ENCODE data around the gene TUBB2B.
"Not testable (repeated sequence)": the region's sequence is repeated elsewhere in the genome, so short reads cannot be mapped to it uniquely, and the experiment has no call there.

TUBB2B gene

DNA sequence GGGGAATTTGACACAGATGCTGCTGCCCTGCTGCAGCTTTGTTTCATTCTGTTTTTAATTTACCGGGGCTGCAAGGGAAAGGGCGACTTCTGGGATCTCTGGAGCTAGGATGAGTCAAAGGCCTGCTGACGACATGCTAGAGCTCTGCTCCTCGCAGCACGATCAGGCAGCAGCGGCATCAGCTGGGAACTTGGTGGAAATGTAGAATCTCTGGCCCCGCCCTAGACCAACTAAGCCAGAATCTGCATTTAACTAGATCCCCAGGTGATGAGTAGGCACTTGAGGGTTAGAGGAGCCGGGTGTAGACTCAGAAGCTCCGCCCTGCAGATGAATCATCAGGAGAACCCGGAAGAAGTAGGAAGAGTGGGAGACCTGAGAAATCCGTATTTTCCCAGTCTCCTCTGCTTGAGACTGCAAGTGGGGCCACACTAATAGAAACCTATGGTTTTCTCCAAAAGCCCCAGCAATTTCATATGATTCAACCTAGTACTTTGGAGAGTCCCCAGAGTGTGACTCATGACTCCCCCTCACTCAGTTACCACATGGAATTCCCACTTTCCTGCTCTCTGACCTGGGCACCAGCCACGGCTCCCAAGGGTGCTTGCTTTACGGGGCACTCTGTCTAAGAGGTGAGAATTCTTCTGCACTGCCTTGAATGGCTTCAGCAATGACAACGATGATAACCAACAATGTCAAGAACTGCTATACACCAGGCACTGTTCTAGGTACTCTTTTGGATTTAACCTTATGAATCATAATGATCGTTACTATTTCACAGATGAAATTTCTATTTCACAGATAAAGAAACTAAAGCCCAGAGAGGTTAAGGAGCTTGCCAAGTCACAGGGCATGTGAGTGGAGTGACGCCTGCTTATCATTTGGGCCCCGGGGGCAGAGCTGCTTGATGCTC, 18.1 kb downstream of the TUBB2B start:
- peak; percentile 91 for DNase-seq

DNA sequence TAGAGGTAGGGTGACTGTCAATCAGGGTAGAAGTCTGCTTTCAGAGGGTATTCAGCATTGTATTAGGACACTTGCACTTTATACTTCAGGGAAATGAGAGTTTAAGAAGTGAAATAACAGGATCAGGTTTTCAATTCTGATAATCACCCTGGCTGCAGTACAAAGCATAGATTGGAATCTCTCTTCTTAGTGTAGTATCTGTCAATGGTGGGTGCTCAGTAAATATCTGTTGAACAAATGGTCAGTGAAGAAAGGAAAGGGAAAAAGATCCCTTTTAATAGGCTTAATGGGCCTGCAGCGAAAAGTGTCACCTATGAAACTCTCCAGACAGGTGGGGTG, 18.7 kb downstream of the TUBB2B start:
- no peak for DNase-seq

DNA sequence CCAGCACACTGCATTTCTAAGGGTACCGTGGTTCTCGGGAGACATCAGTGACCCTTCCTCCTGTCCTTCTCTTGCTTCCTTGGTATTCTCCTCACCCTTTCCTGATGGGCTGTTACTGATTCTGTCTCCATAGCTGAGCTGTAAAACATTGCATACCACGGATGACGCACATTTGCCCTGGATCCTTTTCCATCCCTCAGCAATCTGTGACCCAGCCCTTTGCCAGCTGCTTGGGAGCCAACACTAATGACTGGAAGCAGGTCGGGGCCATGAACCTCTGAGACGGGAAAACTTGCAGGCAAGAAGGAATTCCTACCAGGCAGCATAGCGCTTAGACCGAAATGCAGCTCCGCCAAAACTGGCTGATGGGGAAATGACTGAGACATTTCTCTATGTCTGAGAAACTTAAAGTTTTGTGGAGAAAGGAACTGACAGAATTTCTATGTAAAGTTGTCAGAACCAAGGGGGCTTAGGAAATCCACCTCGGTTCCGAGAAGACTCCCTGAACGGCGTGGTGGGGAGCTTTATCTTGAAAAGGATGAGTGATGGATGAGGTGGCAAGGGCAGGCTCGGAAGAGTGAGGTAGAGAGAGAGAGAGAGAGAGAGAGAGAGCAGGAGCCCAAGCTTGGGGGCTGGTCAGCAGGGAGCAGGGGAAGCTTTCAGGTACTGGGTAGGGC, 19.2 kb downstream of the TUBB2B start:
- DNase-seq = no peak

DNA sequence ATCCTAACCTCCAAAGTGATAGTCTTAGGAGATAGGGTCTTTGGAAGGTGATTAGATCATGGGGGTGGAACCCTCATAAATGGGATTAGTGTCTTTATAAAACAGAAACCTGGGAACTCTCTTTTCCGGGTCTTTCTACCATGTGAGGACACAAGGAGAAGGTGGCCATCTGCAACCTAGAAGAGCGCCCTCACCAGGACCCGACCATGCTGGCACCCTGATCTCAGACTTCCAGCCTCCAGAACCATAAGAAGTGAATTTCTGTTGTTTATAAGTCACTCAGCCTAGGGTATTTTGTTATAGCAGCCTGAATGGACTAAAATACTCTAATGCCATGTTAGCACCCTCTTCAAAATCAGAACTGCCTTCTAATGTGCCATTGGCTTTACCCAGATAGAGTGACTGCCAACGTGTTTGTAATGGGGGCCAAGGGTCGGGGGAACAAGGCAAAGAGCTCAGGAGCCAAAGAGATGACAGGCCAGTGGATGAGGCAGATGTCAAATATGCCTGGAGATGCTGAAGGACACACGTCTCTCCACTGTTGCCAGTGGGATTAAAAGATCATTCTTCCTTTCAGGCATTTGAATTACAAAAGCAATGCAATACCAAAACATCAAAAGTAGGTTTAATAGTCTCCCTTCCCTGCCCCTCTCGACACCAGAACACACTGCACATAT, 21.0 kb downstream of the TUBB2B start:
- DNase-seq = no peak

DNA sequence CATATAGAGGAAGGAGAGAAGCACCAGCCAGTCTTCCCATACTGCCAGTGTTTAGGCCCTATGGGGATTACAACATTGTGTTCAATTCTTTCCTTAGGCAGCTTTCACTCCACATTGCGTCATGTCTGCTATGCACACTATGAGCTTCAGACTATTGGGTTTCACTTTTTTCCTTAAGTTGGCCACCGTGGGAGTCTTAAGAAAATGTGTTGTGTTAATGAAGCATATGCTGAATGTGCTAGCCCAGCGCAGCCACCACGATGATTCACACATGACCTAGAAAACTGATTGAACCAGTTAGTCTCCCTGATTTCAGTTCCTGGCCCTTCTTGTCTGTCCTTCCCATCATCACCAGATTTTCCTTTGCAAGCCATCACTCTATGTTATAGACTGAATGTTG, 21.5 kb downstream of the TUBB2B start:
- DNase-seq = no peak

DNA sequence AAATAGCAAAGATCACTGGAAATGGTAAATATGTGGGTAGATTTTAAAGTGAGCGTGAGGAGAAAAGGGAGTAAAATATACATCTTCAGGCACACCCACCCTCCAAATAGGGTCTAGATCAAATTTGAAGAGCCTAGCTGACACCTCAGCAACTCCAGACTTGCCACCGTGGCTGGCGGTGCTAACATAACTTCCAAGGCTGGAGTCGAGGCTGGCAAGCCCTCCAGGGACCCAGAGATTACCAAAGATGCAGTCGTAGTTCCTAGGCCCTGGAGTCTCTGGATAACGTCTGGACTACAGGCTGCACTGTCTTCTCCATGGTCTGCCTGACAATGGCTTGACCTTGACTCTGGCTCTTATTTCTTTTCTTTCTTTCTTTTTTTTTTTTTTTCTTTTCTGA, 22.5 kb downstream of the TUBB2B start:
- no peak for DNase-seq

DNA sequence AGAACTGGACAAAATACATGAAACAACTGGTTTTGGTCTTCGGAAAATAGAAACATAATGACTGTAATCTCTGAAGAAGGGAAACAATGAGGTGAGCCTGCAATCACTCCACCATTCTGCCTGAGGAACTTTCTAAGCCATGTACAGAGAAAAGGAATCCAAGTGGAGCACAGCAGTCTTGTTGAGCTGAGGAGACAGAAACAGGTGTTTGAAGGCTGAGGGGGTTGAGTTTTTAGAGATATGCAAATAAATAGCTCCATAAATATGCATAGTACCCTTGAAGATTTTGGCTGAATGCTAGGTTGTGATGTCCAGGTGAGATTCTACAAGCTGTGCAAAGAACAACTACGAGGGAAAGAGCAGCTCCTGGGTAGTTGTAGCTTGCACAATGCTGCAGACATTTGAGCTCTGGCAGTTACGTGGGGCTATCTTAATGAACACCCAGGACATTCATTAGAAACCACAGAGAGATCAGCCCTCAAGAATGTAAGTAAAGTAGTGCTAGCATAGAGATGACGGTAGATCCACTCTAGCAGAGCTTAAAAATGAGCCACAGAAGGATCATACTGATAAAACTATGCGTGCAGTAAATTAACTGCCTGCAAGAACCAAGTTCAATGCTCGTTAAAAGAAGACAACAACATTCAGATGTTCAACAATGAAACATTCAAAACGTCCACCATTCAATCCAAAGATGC, 24.3 kb downstream of the TUBB2B start:
- DNase-seq = no peak

DNA sequence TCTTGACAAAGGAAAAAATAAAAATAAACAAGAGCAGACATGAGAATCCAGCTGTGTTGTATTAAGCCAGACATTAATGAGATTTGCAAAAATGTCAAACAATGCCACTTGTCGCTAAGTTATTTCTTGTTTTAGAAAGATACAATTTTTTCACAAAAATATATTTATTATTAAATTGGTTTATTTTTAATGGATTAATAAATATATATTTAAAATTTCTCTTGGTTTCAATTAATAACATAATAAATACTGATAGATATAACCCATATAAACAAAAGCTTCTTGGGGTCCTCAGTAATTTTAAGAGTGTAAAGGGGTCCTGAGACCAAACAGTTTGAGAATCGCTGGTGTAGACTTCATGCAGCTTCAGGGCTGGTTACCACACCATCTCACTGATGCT, 26.1 kb downstream of the TUBB2B start:
- DNase-seq = no peak

DNA sequence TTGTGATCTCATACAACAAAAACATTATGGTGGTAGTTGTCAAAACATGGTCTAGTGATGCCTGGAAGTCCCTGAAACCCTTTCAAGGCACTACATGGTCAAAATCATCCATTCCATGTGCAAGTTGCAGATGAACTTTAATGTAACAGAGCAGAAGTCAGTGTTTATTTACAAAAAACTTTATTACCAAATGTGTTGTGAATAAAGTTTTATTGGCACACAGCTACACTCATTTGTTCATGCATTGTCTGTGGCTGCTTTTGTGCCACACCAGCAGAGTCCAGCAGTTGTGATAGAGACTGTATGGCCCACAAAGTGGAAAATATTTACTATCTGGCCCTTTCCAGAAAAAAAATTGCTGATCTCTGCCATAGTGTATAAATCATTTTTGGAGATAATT, 26.8 kb downstream of the TUBB2B start:
- DNase-seq = no peak

DNA sequence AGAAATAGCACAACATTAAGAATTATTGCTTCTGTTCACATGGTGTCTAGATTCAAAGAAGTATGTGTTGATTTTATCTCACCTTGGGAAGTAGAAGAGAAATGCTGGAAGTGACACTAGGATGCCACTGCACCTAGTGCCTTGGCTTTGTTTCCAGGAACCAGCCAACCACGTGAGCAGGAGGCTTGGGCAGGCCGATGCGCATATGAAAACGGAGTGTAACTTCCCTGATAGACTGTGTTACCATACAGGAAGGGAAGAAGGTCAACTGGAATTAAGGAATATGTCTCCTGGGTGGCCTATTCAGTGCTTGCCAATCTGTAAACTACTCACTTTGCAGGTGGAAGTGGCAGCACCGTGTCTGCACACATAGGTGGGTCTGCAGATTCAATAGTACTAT, 28.1 kb downstream of the TUBB2B start:
- no peak for DNase-seq

DNA sequence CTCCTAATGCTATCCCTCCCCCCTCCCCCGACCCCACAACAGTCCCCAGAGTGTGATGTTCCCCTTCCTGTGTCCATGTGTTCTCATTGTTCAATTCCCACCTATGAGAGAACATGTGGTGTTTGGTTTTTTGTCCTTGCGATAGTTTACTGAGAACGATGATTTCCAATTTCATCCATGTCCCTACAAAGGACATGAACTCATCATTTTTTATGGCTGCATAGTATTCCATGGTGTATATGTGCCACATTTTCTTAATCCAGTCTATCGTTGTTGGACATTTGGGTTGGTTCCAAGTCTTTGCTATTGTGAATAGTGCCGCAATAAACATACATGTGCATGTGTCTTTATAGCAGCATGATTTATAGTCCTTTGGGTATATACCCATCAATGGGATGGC, 29.7 kb downstream of the TUBB2B start:
- not testable (repeated sequence) for DNase-seq

DNA sequence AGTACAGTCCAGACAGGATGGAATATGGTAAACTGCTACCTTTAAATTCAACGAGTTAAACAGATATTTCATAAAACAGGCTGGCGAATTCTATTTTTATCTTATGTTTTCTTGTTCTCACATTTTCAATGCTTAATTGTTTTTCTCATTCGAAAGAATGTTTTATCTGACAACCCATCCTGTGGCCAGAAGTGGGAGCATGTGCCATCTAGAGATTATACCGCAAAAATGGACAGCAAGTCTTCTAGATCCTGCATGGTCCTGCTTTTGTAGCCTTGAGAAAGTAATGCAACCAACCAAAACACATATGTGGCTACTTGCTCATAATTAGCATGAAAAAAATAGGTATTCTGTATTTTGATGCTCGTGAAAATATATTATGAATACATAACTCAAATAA, 30.7 kb downstream of the TUBB2B start:
- peak; percentile 9 for DNase-seq

DNA sequence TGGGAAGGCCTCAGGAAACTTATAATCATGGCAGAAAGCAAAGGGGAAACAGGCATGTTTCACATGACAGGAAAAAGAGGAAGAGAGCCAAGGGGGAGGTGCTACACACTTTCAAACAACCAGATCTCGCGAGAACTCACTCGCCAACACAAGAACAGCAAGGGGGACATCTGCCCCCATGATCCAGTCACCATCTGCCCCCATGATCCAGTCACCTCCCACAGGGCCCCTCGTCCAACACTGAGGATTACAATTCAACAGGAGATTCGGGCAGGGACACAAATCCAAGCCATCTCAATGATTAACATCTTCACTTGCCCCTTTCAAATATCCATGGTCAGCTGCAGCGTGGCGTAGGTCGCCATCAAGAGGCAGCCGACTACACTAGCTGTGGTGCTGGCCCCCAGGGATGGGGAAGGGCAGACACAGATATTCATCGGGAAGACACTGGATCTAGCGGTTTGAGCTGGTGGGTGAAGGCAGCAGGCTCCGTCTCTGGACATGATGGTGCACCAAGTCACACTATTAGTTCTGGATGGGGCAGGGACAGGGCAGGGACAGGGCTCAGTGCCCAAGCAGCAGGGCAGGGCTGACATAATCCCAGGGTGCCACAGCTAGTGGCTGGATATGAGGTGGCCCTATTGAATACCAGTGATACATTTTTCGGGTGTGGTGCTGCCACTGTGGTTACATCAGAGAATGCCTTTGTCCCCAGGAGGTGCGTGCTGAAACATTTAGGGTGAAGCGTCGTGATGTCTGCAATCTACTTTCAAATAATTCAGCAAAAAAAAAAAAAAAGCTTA, 31.6 kb downstream of the TUBB2B start:
- DNase-seq = peak; percentile 83

DNA sequence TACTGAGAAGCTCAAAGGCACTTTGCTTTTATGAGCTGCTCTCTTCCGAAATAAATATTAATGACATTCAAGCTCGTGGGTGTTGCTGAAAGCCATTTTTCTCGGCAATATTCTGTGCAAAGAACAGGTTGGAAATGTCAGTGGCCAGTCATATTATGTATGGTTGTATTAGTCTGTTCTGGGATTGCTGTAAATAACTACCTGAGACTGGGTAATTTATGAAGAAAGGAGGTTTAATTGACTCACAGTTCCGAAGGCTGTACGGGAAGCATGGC, 32.1 kb downstream of the TUBB2B start:
- DNase-seq = no peak

DNA sequence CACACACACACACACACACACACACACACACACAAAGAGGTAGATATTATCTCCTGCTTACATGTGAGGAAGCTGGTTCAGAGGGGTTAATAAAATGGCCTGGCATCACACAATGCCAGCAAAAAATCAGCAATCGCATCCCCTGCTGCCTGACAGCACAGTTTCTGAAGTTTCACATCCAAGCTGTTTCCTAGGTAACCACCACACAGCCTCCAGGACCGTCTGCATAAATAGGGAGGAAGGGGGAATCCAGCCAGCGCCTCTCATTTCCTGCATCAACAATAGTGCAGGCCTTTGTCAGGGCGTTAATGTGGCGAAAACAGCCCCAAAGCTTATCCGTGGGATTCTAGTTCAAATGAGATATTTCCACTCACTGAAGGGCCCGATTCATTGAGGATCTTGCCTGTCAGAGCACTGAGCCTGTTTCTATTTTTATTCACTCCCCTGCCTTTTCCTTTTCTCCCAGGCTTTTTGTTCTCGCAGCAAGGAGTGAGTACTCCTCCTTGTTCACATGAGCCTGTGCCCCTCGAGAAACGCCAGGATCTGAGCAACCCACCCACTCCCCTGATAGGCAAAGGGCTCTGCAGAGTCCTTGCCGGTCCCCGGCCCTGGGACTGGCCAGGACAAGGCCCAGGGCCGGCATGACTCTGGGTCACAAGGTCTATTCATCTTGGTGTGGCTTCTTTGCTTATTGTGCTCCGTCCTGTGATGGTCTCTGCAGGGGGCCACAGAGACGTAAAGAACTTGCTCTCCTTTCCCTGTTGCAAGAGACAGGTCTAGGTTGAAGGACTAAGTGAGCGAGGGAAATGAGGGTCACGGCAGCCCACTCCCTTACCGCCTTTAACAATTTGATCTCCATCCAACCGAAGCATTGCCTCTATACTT, 32.7 kb downstream of the TUBB2B start:
- DNase-seq = no peak

DNA sequence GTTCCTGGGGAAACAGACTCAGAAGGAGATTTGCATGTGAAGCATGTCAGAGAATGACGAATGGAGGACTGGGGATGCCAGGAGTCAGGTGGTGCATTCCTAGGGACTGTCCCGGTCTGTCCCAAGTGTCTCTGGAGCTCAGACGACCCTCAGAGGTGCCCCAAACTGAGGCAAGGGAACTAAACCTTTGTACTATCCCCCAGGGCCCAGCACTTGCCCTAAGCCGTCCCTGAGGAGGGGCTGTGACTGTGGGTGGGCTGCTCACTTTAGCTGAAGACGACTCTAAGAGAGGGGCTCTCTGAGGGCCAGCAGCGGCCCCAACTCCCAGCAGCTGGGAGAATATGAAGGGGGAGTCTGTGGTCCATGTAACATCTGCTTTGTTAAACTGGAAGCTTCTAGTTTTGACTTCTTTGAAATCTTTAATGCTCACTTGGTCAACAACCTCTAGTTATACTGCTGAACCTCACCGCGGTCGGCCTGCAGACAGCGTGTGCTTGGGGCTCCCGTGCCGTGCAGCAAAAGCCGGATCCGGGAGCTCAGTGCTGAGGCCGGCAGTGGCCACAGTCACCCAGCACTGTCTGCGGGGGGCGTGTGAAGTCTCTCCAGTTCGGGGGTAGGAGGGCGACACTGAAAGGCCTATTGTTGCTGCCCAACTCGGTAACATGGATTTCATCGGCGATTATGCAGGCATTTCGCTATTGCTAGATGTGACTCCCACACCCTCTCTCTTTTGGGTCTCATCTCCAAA, 34.2 kb downstream of the TUBB2B start:
- no peak for DNase-seq

DNA sequence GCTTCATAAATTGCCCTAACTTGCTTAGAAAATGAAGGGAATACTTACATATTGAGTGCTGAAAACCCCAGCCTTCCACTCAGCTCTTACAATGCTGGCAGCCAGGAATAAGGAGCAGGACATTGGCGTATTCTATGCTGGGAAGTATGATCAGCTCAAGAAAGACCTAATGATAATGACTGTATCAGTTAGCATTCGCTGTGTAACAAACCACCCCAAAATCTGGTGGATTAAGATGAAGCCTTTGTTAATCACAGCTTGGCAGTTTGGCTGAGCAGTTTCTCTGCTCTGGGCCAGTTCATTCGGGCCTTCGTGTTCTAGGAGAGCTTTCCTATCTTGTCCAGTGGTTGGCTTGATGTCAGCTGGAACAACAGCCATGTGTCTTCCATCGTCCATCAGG, 36.7 kb downstream of the TUBB2B start:
- DNase-seq = no peak

DNA sequence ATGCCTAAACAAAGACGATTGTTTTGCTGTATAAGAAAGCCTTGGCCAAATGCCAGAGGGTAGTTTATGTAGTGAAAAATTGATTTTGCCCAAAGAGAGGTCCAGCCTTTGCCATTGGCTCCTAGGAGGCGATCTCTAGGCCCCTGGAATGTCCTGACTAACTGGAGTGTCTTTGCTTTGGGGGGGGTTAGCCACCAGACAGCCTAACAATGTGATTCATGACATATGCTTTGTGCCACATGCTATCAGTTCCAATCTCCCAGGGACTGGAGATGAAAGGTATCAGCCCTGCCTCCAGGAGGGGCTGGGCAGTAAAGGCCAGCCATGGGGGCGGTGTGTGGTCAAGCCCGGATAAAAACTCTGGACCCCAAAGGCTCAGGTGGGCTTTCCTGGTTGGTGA, 37.4 kb downstream of the TUBB2B start:
- DNase-seq = no peak

DNA sequence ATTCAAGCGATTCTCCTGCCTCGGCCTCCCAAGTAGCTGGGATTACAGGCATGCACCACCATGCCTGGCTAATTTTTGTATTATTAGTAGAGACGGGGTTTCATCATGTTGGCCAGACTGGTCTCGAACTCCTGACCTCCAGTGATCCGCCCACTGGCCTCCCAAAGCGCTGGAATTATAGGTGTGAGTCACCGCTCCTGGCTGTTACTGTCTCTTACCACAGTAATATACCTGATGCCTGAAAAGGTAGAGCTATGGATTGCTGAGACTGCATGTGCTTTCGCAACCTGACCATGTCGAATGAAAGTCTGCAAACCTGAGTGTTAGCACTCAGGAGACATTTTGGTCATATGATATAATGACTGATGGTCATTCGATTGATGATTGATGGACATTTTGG, 38.3 kb downstream of the TUBB2B start:
- not testable (repeated sequence) for DNase-seq

DNA sequence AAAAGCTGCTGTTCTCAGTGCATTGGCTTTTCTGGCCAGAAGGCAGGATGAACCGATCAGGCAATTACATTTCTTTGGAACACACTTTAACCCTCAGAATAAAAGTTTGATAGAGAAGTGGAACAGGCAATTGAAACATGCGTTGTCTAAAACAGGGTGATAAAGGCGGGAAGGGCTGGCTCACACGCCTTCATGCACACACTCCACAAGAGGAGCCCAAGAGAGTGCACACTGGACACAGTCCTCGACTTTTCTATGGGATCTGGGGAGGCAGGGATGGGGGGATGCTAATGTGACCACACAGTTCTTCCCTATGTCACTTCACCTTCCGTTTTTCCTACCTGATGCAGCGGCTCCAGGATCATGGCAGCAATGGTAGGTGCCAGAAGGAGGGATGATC, 39.2 kb downstream of the TUBB2B start:
- no peak for DNase-seq

DNA sequence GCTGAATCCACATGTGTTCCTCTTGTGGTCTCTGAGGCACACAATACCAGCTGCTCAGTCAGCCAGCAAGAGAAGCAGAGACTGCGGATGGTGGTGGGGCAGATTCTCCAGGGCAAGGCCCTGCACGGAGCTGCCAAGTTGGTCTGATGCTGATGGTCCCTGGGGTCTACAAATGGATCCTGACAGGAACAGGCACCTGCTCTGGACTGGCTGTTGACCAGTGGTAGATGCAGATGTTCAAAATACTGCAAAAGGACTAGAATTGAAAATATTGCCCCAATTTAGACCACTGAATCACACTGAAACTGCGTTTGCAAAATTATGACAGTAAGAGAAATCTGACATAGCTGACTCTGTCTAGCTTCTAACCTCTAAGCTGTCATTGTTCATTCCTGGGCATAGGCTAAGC, 40.5 kb downstream of the TUBB2B start:
- no peak for DNase-seq
